HEK293T (cell line): ENCODE results near the gene MYO7A.

Experiments
- BHLHE40 ChIP-seq: fragments of 450-650 bp; IDR thresholded peaks from 2 replicates; pipeline ENCODE4 v1.6.1; 2016; ENCODE audit warnings: mild to moderate bottlenecking, moderate library complexity, borderline replicate concordance
- FOXM1 ChIP-seq: fragments of 450-650 bp; IDR thresholded peaks from 2 replicates; pipeline ENCODE4 v1.6.1; 2017; ENCODE audit warnings: mild to moderate bottlenecking, borderline replicate concordance
- SP1 ChIP-seq: fragments of 450-650 bp; IDR thresholded peaks from 2 replicates; pipeline ENCODE4 v1.6.1; 2017

DNA sequence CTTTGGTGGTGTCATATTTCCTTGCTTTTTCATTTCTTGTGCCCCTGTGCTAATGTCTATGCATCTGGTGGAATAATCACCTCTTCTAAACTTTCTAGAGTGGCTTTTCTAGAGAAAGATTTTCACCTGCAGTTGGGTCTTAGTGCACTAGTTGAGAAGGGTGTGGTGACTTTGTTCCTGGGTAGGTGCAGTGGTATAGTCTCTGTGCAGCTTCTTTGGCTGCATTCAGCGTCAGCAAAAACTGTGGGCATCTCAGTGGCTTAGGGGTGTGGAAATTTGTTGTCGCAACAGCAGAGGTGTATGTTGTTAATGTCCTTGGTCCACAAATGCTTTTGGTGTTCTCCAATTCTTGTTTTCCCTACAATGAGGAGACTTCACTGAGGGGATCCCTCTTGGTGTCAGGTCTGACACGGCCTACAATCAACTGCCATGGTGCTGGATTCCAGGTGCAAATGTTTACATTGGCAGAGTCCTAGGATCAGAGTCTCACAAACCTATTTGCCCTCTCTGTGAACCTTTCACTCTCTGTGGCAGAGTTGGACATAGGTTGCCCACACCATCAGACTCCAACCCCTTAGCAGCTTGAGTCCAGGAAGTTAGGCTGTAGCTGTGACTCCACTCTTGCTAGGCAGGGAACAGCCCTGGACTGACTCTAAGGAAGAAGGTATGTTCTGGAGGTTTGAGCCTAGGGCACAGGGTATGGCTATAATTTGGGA lies 124.7 kb downstream of the MYO7A start:
- no peak for TF ChIP-seq SP1
- TF ChIP-seq FOXM1 = no peak
- no peak for TF ChIP-seq BHLHE40
